Panc1 (cell line): Measurements from ENCODE around the gene TNFSF12.

Experiments used
- REST ChIP-seq, 2 experiments: IDR thresholded peaks; 2 replicates each; pipeline ENCODE4 v1.6.1; 2011 to 2012; ENCODE audit warnings: low read depth in 2 of 2, control low read depth in 1 of 2, low read length in 1 of 2, mild to moderate bottlenecking in 1 of 2, moderate library complexity in 1 of 2; ENCODE audit not compliant: insufficient read depth in 1 of 2
- TF ChIP-seq, protein P1 (sequence below): fragments of 450-650 bp; IDR thresholded peaks from 2 replicates; pipeline ENCODE4 v1.5.1; 2017; ENCODE audit warnings: mild to moderate bottlenecking

DNA sequence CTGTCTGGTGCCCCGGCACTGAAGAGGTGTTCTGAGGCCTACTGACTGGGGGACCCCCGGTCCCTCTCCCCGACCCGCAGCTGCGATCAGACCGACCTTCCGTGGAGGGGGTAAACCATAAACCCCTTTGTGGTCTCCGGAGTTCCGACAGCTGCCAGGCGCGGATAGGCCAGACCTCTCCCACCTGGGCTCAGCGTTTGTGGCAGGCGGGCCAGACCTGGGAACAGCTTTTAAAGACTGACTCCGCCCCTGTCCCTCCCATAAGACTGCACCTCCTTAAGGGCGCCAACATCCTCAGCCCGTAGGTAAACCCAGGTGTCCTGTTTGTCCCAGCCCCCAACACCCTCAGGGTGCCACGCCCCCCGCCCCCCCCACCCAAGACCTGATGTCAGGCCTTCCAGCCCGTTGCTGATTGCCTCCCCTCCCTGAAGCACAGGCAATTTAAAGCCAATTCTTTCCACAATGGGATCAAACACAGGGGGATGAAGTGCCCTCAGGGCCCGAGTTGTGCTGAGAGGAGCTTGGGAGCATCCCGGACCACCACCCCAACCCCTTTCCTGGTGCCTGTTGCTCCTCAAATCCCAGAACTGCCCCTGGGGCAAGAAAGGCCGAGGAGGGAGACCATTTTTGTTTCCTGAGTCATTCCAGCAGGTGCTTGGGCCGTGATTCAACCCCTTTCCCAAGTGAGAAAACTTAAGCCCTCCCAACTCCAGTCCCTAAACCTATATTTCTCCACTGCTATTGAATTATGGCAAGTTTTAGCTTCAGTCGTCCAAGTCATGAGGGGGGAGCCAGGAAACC lies 41.2 kb downstream of the TNFSF12 start, which contains the start of gene SOX15:
- no peak for TF ChIP-seq REST (IDR thresholded peaks at IDR 0.05; ENCODE audit: insufficient read depth in 1 of 2, low read depth in 2 of 2, low read length in 1 of 2)
- TF ChIP-seq, protein P1, sequence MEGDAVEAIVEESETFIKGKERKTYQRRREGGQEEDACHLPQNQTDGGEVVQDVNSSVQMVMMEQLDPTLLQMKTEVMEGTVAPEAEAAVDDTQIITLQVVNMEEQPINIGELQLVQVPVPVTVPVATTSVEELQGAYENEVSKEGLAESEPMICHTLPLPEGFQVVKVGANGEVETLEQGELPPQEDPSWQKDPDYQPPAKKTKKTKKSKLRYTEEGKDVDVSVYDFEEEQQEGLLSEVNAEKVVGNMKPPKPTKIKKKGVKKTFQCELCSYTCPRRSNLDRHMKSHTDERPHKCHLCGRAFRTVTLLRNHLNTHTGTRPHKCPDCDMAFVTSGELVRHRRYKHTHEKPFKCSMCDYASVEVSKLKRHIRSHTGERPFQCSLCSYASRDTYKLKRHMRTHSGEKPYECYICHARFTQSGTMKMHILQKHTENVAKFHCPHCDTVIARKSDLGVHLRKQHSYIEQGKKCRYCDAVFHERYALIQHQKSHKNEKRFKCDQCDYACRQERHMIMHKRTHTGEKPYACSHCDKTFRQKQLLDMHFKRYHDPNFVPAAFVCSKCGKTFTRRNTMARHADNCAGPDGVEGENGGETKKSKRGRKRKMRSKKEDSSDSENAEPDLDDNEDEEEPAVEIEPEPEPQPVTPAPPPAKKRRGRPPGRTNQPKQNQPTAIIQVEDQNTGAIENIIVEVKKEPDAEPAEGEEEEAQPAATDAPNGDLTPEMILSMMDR, result no peak
